HepG2 (cell line): ENCODE data around the gene CPT1B. TPM values are rescaled to one million over a fixed set of nuclear protein-coding genes. Genes with fewer than 3 reads are reported as not detected.

Experiments
- AHR ChIP-seq: IDR thresholded peaks from 2 replicates; pipeline ENCODE4 v1.6.1; 2018; ENCODE audit warnings: missing genetic modification reagents, missing compliant biosample characterization
- BRD4 ChIP-seq: sonication (generic); formaldehyde crosslinking; IDR thresholded peaks from 2 replicates; pipeline ENCODE4 v1.4.0; 2020; ENCODE audit warnings: missing genetic modification reagents
- DRAP1 ChIP-seq: IDR thresholded peaks from 2 replicates; pipeline ENCODE4 v1.6.1; 2016; ENCODE audit warnings: missing genetic modification reagents, missing compliant biosample characterization
- FLYWCH1 ChIP-seq: sonication (generic); formaldehyde crosslinking; IDR thresholded peaks from 2 replicates; pipeline ENCODE4 v1.8.1; 2023; ENCODE audit warnings: mild to moderate bottlenecking, missing genetic modification reagents
- KDM2A ChIP-seq: sonication (generic); formaldehyde crosslinking; IDR thresholded peaks from 2 replicates; pipeline ENCODE4 v1.4.0; 2020; ENCODE audit warnings: low read depth, missing genetic modification reagents, borderline replicate concordance
- NR0B2 ChIP-seq: sonication (generic); formaldehyde crosslinking; IDR thresholded peaks from 2 replicates; pipeline ENCODE4 v1.4.0; 2020; ENCODE audit warnings: mild to moderate bottlenecking, missing genetic modification reagents
- NR1H2 ChIP-seq: sonication (generic); formaldehyde crosslinking; IDR thresholded peaks from 2 replicates; pipeline ENCODE4 v1.8.1; 2022; ENCODE audit warnings: low read depth, missing genetic modification reagents, borderline replicate concordance
- RAD51 ChIP-seq: fragments of 450-650 bp; IDR thresholded peaks from 2 replicates; pipeline ENCODE4 v1.6.1; 2016; ENCODE audit warnings: borderline replicate concordance
- SRF ChIP-seq: IDR thresholded peaks from 2 replicates; pipeline ENCODE4 v1.6.1; 2011; ENCODE audit warnings: mild to moderate bottlenecking, low read depth, low read length, moderate library complexity
- TEF ChIP-seq: sonication (generic); formaldehyde crosslinking; IDR thresholded peaks from 2 replicates; pipeline ENCODE4 v1.5.0; 2020; ENCODE audit warnings: missing genetic modification reagents
- ZFAT ChIP-seq: sonication (generic); formaldehyde crosslinking; conservative IDR thresholded peaks from 2 replicates; pipeline ENCODE4 v1.8.1; 2023; ENCODE audit warnings: missing genetic modification reagents, inconsistent platforms
- ZNF160 ChIP-seq: sonication (generic); formaldehyde crosslinking; IDR thresholded peaks from 2 replicates; pipeline ENCODE4 v1.8.0; 2022; ENCODE audit warnings: mild to moderate bottlenecking, inconsistent platforms, missing genetic modification reagents
- ZNF280D ChIP-seq: sonication (generic); formaldehyde crosslinking; IDR thresholded peaks from 2 replicates; pipeline ENCODE4 v1.5.1; 2020; ENCODE audit warnings: mild to moderate bottlenecking, missing genetic modification reagents
- ZNF292 ChIP-seq: sonication (generic); formaldehyde crosslinking; IDR thresholded peaks from 2 replicates; pipeline ENCODE4 v1.8.1; 2022; ENCODE audit warnings: mild to moderate bottlenecking, low read depth, missing genetic modification reagents, borderline replicate concordance
- ZNF326 ChIP-seq: sonication (generic); formaldehyde crosslinking; IDR thresholded peaks from 2 replicates; pipeline ENCODE4 v1.4.0; 2020; ENCODE audit warnings: missing genetic modification reagents, borderline replicate concordance
- ZNF430 ChIP-seq: sonication (generic); formaldehyde crosslinking; IDR thresholded peaks from 2 replicates; pipeline ENCODE4 v1.9.0; 2021; ENCODE audit warnings: mild to moderate bottlenecking, missing genetic modification reagents
- ZNF441 ChIP-seq: sonication (generic); formaldehyde crosslinking; IDR thresholded peaks from 2 replicates; pipeline ENCODE4 v1.7.0; 2021; ENCODE audit warnings: missing genetic modification reagents, borderline replicate concordance
- ZNF562 ChIP-seq: sonication (generic); formaldehyde crosslinking; IDR thresholded peaks from 2 replicates; pipeline ENCODE4 v1.8.0; 2022; ENCODE audit warnings: missing genetic modification reagents, borderline replicate concordance
- ZNF644 ChIP-seq: IDR thresholded peaks from 2 replicates; pipeline ENCODE4 v1.6.1; 2016; ENCODE audit warnings: low read depth
- ZNF766 ChIP-seq: sonication (generic); formaldehyde crosslinking; IDR thresholded peaks from 2 replicates; pipeline ENCODE4 v1.5.0; 2020; ENCODE audit warnings: missing genetic modification reagents, borderline replicate concordance
- ZSCAN25 ChIP-seq: sonication (generic); formaldehyde crosslinking; IDR thresholded peaks from 2 replicates; pipeline ENCODE4 v1.8.0; 2022; ENCODE audit warnings: mild to moderate bottlenecking, missing genetic modification reagents
- ZSCAN9 ChIP-seq: IDR thresholded peaks from 2 replicates; pipeline ENCODE4 v1.6.1; 2016; ENCODE audit warnings: borderline replicate concordance
- ZXDC ChIP-seq: sonication (generic); formaldehyde crosslinking; IDR thresholded peaks from 2 replicates; pipeline ENCODE4 v1.5.0; 2020; ENCODE audit warnings: mild to moderate bottlenecking, missing genetic modification reagents
- polyA plus RNA-seq, 8 experiments: library from polyadenylated mRNA; depleted of rRNA in 3 of 8; stranded (reverse) in 7 of 8; unstranded in 1 of 8; fragments of >200 nt; fragmentation: Illumina TruSeq in 4 of 8; extraction: Trizol in 4 of 8; gene quantifications; 2 replicates each; pipeline versions ENCODE4 v1.2.1 to v1.2.3, GENCODE V29; 2011 to 2016; ENCODE audit warnings: low read depth in 4 of 8, missing spikeins in 1 of 8, mixed read lengths in 1 of 8; ENCODE audit not compliant: insufficient read depth in 1 of 8
- total RNA-seq, 5 experiments: library from RNA; depleted of rRNA; stranded (reverse); fragments of >200 nt; fragmentation: Illumina TruSeq; extraction: Trizol; gene quantifications; 2 replicates each; pipeline ENCODE4 v1.2.3, GENCODE V29; 2016; ENCODE audit warnings: low read depth in 1 of 5

Gene CPT1B
- total and polyA plus RNA-seq, 2 of the 13 experiments (the other 11 are each of a cell fraction or from before 2014, with no cell fraction given) = 9.2 to 19.5 TPM

GRCh38 chr22:50599816-50600455 lies 21.7 kb upstream of the CPT1B start (continued):
- peak; percentile 99 for TF ChIP-seq ZNF441 (CRISPR knock-in tag)
- TF ChIP-seq NR0B2 (CRISPR knock-in tag) = peak; percentile 97
- TF ChIP-seq ZXDC (CRISPR knock-in tag) = peak; percentile 93; the same call in 1 of the 2 replicates
- peak; percentile 68; the same call in 1 of the 2 replicates for TF ChIP-seq DRAP1 (CRISPR knock-in tag)
- TF ChIP-seq ZNF562 (CRISPR knock-in tag) = peak; percentile 74; the same call in 1 of the 2 replicates
- TF ChIP-seq NR1H2 (CRISPR knock-in tag) = peak; percentile 98
- no peak for TF ChIP-seq ZNF292 (CRISPR knock-in tag)
- no peak for TF ChIP-seq SRF
- 0 out of 2 replicates have a peak, but pooled peaks have one; percentile 41 for TF ChIP-seq ZNF644 (CRISPR knock-in tag)
- 0 out of 2 replicates have a peak, but pooled peaks have one; percentile 58 for TF ChIP-seq BRD4 (CRISPR knock-in tag)
- peak; percentile 97 for TF ChIP-seq ZNF160
- peak; percentile 87; the same call in 1 of the 2 replicates for TF ChIP-seq ZNF326 (CRISPR knock-in tag)
- peak; percentile 93 for TF ChIP-seq KDM2A (CRISPR knock-in tag)
- TF ChIP-seq ZSCAN25 = peak; percentile 94
- TF ChIP-seq ZNF430 = peak; percentile 100
- TF ChIP-seq AHR (CRISPR knock-in tag) = peak; percentile 100; the same call in 1 of the 2 replicates
- TF ChIP-seq ZNF766 (CRISPR knock-in tag) = peak; percentile 99
- peak; percentile 99 for TF ChIP-seq TEF
- TF ChIP-seq ZNF280D (CRISPR knock-in tag) = peak; percentile 98
- TF ChIP-seq ZSCAN9 (CRISPR knock-in tag) = peak; percentile 100
- TF ChIP-seq ZFAT = peak; percentile 95
- no peak for TF ChIP-seq RAD51
- peak; percentile 99 for TF ChIP-seq FLYWCH1 (CRISPR knock-in tag)
